Measurements from ENCODE around the gene TLE4. TPM values are rescaled to one million over a fixed set of nuclear protein-coding genes. Genes with fewer than 3 reads are reported as not detected.
"Not testable (repeated sequence)": the region's sequence is repeated elsewhere in the genome, so short reads cannot be mapped to it uniquely, and the experiment has no call there.

TLE4 gene
- total and polyA plus RNA-seq, 12 donors = 11.8 to 70.5 (median 42.9) TPM

DNA sequence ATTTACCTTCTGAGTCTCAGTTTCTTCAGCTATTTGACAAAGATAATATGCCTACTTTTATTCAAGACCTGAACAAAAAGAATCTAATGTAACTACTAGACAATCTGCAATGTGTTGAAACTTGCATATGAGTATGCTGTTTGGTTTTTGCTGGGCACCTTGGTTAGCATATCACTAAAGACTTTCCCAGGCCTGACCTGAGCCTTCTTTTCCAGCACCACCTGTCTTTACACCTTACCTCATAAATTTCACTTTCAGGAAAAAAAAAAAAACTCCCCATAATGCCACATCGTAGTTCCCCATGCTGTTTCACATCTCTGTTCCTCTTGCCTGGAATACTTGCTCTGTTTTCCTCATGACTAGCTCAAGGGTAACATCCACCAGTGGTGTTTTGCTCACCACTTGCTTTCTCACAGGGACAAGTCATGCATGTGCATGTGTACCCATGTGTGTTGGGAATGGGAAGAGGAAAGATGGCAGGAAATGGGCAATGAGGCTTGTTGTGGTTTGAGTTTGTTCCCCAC lies 45.6 kb upstream of the TLE4 start:
- no peaks in the 10 kb centered on the region for H3K9me3 ChIP-seq (replicated peaks in 1 of 3)
- no peak overlapping the region for H3K4me3 ChIP-seq
- no peak overlapping the region for H3K27ac ChIP-seq
- no peaks in the 10 kb centered on the region for H3K27me3 ChIP-seq
- no peaks in the 10 kb centered on the region for H3K36me3 ChIP-seq (replicated peaks in 1 of 2)
- WGBS, 4 donors = 80 to 97% (median 89%) methylated on average over 1 of the region's 1 CpG
- intact Hi-C loops (cut with DNase I) = no loop called here
- TF ChIP-seq POLR2A (IDR thresholded peaks at IDR 0.05) = no peak
- TF ChIP-seq, protein P1, sequence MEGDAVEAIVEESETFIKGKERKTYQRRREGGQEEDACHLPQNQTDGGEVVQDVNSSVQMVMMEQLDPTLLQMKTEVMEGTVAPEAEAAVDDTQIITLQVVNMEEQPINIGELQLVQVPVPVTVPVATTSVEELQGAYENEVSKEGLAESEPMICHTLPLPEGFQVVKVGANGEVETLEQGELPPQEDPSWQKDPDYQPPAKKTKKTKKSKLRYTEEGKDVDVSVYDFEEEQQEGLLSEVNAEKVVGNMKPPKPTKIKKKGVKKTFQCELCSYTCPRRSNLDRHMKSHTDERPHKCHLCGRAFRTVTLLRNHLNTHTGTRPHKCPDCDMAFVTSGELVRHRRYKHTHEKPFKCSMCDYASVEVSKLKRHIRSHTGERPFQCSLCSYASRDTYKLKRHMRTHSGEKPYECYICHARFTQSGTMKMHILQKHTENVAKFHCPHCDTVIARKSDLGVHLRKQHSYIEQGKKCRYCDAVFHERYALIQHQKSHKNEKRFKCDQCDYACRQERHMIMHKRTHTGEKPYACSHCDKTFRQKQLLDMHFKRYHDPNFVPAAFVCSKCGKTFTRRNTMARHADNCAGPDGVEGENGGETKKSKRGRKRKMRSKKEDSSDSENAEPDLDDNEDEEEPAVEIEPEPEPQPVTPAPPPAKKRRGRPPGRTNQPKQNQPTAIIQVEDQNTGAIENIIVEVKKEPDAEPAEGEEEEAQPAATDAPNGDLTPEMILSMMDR (IDR thresholded peaks at IDR 0.05) = no peak
- DNase-seq = no peak
- H3K4me1 ChIP-seq (replicated peaks in 1 of 2) = no peaks in the 10 kb centered on the region

DNA sequence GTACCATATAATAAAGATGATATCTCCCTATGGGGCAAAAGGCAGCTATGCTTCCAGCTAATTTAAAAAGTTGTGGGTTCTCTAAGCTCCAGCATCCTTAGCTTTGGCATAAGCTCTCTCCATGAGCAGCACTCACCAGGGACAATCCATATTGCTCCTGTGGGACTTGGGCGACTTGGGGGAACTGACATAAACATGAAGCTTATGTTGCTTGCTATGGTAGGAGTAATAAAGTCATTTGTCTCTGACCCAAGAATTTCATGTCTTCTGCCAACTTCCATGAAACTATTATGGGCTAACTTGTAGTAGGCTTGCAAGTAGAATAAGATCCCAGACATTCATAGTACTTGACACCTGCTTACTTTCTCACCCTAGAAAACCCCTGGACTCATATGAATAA lies 36.2 kb upstream of the TLE4 start:
- intact Hi-C loops (cut with DNase I) = no loop called here
- Histone ChIP-seq H3K9me3 (replicated peaks in 1 of 3) (no peaks in the 10 kb centered on the region), H3K4me1 (replicated peaks in 1 of 2) (no peaks in the 10 kb centered on the region), H3K27me3 (no peaks in the 10 kb centered on the region), H3K36me3 (replicated peaks in 1 of 2) (no peaks in the 10 kb centered on the region), H3K4me3 (no peak overlapping the region), H3K27ac (no peak overlapping the region)
- DNase-seq = no peak
- WGBS, 4 donors = 77 to 92% (median 90%) methylated on average over 1 of the region's 1 CpG
- TF ChIP-seq, protein P1 (IDR thresholded peaks at IDR 0.05) = no peak
- TF ChIP-seq POLR2A (IDR thresholded peaks at IDR 0.05) = no peak

DNA sequence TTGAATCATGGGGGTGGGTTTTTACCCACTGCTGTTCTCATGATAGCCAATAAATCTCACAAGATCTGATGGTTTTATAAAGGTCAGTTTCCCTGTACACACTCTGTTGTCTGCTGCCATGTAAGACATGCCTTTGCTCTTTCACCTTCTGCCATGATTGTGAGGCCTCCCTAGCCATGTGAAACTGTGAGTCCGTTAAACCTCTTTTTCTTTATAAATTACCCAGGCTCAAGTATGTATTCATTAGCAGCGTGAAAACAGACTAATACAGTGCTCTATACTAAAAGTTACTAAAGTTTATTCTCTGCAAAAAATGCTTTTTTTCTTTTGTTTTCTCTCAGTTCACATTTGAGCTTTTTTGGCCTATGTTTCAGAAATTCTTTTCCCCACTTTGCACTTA lies 33.9 kb upstream of the TLE4 start:
- TF ChIP-seq, protein P1 (IDR thresholded peaks at IDR 0.05) = no peak
- TF ChIP-seq POLR2A (IDR thresholded peaks at IDR 0.05) = no peak
- DNase-seq = no peak
- Histone ChIP-seq H3K27me3 (no peaks in the 10 kb centered on the region), H3K9me3 (replicated peaks in 1 of 3) (no peaks in the 10 kb centered on the region), H3K36me3 (replicated peaks in 1 of 2) (no peaks in the 10 kb centered on the region), H3K27ac (no peak overlapping the region), H3K4me1 (replicated peaks in 1 of 2) (no peaks in the 10 kb centered on the region), H3K4me3 (no peak overlapping the region)
- WGBS, 4 donors = 83 to 89% (median 84%) methylated on average over 2 of the region's 2 CpGs
- intact Hi-C loops (cut with DNase I) = no loop called here

DNA sequence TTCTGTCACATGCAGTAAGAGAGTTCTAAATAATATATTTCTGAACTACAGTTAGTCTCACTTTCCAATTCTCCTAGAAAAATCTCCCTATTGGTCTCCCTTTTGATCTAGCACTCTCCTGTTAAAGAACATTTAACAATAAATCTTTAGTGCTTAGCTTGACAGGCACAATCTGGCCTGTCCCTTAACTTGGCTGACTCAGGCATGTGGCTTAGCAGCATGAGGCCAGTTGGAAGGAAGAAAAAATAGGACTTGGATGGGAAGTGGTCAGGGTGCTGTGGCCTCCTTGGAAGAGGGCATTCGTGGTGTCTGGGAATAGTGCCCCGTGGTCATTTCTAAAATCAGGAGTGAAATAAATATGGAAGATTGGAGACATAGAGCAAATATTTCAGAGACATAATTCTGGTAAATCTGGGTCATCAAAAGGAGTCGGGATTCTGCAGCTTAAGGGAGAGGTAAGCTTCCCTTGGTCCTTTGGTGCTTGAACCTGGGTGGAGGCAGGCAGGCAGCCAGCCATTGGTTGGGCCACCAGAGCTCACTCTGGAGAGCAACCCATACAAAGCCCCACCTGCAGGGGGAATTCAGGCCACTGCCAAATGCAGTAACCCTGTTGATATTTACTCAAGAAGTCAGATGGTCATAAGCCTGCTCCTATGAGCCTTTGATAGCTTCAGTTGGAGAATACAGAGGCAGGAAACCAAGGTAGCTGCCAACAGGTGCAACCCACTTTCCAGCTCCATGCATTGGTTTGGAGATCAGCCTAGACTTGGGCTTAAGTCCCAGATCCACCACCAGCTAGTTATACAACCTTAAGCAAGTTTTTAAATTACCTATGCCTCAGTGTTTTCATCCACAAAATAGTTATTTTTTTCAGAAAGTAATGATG lies 28.8 kb upstream of the TLE4 start:
- Histone ChIP-seq H3K27ac (no peak overlapping the region), H3K36me3 (replicated peaks in 1 of 2) (no peaks in the 10 kb centered on the region), H3K27me3 (no peaks in the 10 kb centered on the region), H3K9me3 (replicated peaks in 1 of 3) (no peaks in the 10 kb centered on the region), H3K4me3 (no peak overlapping the region), H3K4me1 (replicated peaks in 1 of 2) (no peaks in the 10 kb centered on the region)
- DNase-seq = no peak
- intact Hi-C loops (cut with DNase I) = no loop called here
- no peak for TF ChIP-seq POLR2A (IDR thresholded peaks at IDR 0.05)
- TF ChIP-seq, protein P1 (IDR thresholded peaks at IDR 0.05) = no peak
- WGBS, 4 donors = 80 to 88% (median 85%) methylated on average over 3 of the region's 3 CpGs

DNA sequence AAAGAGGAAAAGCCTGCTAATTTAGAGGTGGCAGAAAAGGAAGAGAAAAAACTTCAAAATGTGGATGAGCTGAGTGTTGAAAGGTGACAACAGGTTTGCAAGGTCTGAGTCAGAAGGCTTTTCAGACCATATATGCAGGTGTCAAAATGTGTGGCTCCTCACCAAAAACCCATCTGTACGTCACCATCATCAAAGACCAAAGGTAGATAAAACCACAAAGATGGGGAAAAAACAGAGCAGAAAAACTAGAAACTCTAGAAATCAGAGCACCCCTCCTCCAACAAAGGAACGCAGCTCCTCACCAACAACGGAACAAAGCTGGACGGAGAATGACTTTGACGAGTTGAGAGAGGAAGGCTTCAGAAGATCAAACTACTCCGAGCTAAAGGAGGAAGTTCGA lies 27.4 kb upstream of the TLE4 start:
- intact Hi-C loops (cut with DNase I); H3K9me3 ChIP-seq (replicated peaks in 1 of 3); H3K36me3 ChIP-seq (replicated peaks in 1 of 2); H3K4me1 ChIP-seq (replicated peaks in 1 of 2); DNase-seq; H3K4me3 ChIP-seq; H3K27me3 ChIP-seq; H3K27ac ChIP-seq: not testable (repeated sequence)
- WGBS, 4 donors = 83 to 89% (median 85%) methylated on average over 7 of the region's 7 CpGs
